ENCODE data around the gene CYP1A2.
A peak's percentile ranks its signal among the peaks of the same experiment; 100 is the strongest.
"Not testable (repeated sequence)": the region's sequence is repeated elsewhere in the genome, so short reads cannot be mapped to it uniquely, and the experiment has no call there.

CYP1A2 gene

GRCh38 chr15:74777769-74778598 is 29.3 kb downstream of the CYP1A2 start:
- no peak for DNase-seq

GRCh38 chr15:74778599-74778970 is 29.9 kb downstream of the CYP1A2 start:
- DNase-seq, result no peak

DNA sequence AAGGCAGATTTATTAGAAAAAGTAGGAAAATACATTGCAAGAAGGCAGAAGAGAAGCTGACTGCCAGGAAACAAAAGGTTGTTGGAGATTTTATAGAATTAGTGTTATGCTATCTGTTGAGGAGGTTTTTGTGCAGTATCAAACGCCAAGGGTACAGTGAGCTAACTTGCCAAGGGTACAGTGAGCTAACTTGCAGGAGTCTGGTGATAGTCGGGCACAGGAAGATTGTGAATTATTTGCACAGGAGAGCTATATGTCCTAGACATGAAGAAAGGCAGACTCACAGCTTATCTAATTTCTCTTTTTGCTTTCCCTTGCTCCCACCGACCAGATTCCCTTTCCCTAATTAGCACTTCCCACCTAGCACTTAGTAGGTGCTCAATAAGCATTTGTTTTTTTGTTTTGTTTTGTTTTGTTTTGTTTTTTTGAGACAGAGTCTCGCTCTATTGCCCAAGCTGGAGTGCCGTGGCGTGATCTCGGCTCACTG is 30.6 kb downstream of the CYP1A2 start:
- DNase-seq, result no peak

- DNase-seq, result no peak
Observed at GRCh38 chr15:74780523-74781430, 32.1 kb downstream of the CYP1A2 start.

DNA sequence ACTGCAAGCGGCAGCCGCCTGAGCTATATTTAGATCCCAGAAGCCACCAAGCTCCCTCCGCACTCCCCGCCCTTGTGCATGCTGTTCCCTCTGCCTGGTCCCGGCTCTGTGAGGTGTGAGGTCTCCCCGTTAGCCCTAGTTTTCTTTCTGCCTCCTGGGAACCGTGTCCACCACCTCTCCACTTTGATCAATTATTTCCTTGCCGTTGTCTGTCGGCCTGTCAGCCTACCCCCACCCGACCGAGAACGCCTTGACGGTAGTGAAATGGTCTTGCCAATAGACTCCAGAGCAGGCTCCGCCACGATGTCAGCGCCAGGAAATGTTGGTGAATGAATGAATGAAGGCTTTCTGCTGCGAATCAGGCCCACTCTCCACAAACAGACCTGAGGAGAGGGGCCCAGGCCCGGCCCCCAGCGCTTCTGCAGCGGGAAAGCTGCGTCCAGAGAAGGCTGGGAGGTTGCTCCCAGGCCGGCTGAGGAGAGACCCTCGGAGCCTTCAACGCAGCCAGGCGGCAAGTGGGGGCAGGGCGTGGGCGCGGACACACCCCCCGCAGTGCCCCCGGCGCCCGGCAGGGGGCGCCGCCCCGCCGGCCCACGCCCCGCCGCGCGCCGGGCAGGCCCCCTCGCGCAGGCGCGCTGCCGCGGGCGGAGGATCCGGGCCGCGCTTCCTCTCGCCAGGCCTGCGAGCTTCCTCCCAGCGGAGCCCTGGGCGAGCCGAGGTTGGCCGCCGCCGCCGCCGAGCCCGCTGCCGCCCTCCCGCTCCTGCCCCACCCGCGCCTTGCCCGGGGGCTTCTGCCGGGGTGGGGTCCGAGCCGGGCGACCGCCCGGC is 33.0 kb downstream of the CYP1A2 start, which contains the start of gene CSK:
TSS of gene CSK (plus strand) at position 650 of the 828 bp plus-strand sequence. CDS start 16,218 bp downstream, outside the sequence.
- peak; percentile 84 for DNase-seq

- DNase-seq, result no peak
Observed at GRCh38 chr15:74782259-74783071, 33.8 kb downstream of the CYP1A2 start.

DNA sequence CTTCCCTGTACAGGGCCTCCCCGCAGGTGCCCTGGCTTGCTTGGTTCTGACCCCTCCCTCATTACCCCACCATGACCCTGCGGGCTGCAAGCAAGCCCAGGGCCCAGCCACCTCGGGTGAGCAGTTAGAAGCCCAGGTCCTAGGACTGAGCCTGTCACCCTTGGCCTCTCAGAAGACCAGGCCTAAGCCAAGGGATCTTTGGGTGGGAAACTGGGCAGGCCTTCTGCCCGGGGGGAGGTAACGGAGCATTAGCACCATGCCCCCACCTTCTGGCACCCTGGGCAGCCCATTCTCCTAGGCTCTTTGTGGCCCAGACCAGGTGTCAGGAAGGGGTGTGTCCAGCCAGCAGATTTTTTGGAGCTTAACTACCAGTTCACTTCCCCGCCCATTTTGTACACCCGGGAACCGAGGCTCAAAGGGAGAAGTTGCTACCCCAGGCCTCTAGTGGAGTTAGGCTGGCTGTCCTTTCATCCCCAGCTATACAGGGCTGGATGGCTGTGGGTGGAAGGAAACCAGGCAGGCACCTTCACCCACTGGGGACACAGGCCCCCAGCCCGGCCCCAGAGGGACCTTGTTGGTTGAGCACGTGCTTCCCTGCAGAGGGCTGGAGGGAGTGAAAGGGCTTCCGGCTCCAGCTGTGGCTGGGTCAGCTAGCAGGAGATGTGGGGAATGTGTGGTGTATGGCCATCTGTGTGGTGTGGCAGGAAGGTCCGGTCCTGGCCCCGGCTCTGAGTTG is 34.6 kb downstream of the CYP1A2 start:
- DNase-seq, result no peak

GRCh38 chr15:74783808-74784175 is 35.1 kb downstream of the CYP1A2 start:
- no peak for DNase-seq

DNA sequence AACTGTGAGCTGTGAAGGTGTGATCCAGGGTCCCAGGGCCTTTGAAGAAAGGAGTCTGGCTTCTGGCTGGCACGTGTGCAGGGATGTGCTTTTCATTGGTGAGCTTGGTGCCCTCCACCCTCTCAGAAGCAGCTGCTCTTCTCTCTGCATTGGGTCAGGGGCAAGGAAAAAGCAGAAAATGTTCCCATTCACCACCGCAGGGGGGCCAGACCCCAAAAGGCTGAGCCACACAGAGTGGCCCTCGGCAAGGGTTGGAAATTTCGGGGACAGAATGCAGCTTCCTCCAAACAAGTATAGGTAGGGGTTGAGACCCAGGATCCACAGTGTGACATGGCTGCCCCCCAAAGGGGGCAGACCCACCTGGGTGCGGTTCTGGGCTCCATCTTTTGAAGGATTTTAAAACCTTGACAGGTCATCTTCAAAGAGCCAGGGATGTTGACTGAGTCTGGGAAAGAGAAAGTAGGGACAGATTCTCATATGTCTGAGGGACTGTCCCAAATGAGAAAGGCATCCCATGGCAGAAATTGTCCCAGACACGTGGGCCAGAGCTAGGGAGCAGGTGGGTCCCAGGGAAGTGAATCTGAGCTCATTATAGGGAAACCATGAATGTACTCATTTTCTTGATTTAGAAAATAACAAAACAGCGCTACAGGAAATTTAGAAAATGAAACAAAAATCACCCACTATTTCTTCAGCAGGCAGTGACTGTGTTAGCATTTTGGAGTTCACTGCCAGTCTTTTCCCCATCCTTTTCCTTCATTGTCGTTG is 36.0 kb downstream of the CYP1A2 start:
- no peak for DNase-seq

- no peak for DNase-seq
Observed at GRCh38 chr15:74785194-74786032, 36.8 kb downstream of the CYP1A2 start.

DNA sequence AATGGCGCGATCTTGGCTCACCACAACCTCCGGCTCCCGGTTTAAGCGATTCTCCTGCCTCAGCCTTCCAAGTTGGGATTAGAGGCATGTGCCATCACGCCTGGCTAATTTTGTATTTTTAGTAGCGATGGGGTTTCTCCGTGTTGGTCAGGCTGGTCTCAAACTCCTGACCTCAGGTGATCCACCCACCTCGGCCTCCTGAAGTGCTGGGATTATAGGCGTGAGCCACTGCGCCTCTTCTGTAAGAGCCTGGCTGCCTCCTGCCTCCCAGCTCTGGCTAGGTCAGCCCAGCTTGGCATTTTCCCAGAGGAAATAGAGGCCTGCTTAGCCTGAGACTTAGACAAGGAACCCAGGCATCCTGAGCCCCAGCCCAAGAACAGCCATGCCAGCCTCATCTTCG is 37.4 kb downstream of the CYP1A2 start:
- DNase-seq, result not testable (repeated sequence)

DNA sequence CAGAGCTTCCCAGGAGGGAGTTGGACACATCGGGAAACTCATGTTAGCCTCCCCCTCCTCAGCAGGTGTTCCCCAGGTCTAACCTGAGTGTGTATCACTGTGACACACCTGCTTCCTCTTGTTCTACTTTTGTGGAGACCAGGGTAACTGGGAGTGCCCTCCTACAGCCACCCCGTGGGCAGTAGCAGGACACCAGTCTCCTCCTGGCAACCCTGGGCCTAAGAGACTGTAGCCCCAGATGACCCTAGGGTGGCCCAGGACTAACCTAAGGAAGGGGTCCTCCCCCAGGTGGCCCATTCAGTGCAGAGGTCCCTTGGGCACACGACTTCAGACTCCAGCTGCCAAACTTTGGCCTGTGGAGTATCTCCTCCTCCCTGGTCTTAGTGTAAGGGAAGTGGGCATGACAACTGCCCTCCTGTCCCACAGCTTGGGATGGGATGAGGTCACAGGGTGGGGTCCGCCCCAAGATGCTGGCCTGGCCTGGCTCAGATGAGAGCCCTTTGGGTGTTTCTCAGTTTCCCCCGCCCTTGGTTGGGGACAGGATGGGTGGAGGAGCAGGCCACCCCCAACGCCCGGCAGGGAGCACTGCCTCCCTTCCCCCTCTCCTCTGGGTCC is 38.0 kb downstream of the CYP1A2 start:
- DNase-seq, result no peak

DNA sequence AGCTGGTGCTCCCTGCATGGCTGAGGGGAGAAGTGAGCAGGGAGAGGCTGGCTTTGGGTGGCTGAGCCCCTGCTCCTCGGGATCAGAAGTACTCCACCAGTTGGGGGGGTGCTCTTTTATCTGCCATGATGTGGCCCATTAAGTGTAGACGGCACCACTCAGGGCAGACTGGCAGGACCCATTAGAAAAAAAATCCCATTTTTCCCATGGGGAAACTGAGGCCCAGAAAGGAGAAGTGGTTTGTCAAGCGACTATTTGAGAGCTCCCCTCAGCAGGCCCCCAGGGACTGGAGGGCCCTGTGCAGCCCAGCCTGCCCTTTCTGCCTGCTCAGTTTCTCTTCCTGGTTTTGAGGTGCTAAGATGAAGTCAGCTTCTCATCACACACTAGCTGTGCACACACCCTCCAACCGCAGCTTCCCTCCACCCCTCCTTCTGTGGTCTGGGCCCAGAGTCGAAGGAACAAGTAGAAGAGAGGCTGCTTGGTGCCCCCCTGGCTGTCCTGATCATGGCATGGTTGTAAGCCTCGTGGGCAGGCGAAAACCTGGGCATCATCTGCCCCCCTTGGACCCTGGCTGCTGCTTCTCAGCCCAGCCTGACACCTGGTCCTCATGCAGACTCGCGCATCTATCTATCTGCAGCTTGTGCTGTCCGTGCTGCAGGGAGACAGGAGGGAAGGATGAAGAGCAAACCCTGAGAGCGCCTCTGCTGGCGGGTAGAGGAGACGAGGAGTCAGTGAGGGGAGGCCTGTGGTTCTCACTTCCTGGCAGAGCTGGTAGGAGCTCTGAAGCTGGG is 38.8 kb downstream of the CYP1A2 start:
- peak; percentile 71 for DNase-seq

DNA sequence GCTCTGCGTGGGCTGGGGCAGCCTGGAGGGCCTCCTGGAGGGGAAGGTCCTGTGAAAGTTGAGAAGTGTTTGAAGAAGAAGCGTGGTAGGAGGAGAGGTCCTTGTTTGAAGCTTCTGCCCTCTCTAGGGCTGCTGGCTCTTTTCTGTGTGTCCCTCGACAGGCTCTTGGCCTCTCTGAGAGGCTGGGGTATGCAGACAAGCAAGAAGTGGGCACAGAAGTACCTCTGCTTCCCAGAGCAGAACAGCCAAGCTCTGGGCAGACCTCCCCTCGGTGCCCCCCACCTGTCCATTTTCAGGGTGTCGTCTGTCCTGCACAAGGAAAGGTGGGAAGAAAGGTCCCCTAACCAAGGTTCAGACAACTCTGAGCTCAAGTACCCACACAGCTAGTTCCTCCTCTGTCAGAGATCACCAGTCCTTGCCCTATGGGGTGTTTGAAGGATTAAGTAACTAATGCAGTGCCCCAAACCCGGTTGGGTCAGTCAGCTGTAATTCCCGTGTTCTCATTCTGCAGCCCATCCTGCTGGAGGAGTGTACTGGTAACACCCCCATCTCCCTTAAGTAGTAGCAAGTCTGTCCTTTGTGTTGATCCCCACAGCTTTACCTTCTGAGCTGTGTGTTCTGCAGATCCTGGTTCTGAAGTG is 39.5 kb downstream of the CYP1A2 start:
- DNase-seq, result no peak

DNA sequence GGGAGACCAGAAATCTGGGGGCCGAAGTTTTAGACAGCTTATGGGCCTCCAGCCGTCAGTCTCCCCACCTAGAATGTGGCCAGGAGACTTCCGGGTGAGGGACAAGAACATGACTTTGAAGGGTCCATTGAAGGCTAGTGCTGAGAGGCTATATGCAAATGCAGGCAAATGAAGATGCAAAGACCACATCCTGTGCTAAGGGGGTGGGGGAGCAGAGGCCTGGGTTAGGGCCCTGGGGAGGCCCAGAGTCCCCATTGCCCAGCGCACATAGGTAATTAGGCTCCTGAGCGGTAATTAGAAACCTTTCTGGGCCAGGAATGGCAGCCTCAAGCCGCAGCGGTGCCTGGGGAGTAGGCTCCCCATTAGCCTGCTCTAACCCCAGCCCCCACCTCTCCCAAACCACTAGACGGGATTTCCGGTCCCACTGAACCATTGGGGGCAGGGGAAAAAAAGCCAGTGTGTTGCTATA is 40.1 kb downstream of the CYP1A2 start:
- DNase-seq, result no peak

GRCh38 chr15:74789171-74789631 is 40.6 kb downstream of the CYP1A2 start:
- no peak for DNase-seq

DNA sequence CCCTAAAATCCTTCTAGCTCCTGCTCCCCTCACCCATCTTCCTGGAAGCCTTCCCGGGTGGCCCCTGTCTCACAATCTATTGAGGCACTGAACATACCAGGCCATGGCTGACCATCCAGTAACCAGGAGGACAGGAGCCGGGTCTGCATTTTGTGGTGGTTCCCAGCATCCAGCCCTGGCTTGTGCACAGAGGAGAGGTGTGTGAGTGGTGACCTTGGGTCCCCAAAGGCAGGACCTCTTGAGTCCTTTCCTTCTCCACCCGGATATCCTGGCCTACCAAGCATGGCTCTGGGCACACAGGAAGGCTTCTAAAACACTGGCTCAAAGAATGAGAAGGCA is 41.1 kb downstream of the CYP1A2 start:
- no peak for DNase-seq
